Erythroblast (primary cell): Measurements from ENCODE around the gene EIF4E1B.

ENCODE experiments used
- GATA1 ChIP-seq: IDR thresholded peaks from 2 replicates; pipeline ENCODE4 v1.6.1; 2011; ENCODE audit warnings: low read depth, mild to moderate bottlenecking, control low read depth, low read length, moderate library complexity
- POLR2A ChIP-seq: IDR thresholded peaks from 2 replicates; pipeline ENCODE4 v1.6.1; 2011; ENCODE audit warnings: mild to moderate bottlenecking, low read length

DNA sequence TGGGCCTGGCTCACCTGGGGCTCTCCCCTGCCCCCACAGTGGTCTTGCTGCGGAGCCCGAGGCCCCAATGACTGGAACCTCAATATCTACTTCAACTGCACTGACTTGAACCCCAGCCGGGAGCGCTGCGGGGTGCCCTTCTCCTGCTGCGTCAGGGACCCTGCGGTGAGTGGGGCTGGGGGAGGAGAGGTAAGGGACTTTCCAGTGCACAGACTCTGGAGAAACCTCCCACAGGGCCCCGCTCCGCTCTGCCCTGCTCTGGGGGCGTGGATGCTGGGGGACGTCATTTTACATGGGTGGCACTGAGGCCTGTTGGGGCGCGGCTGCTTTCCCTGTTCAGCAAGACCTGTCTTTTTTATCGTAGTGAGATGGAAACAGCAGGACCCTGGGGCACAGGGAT, 24.4 kb downstream of the EIF4E1B start:
- TF ChIP-seq POLR2A = no peak
- TF ChIP-seq GATA1 = no peak
